IMR-90 (cell line): ENCODE measurements around the gene IL1F10.

Source experiments
- CEBPB ChIP-seq: IDR thresholded peaks from 2 replicates; pipeline ENCODE4 v1.6.1; 2012; ENCODE audit warnings: low read depth, low read length, improper control_type of control experiment
- FOS ChIP-seq: fragments of 150-350 bp; IDR thresholded peaks from 2 replicates; pipeline ENCODE4 v1.6.1; 2016; ENCODE audit warnings: low read depth, low read length
- MAZ ChIP-seq: IDR thresholded peaks from 2 replicates; pipeline ENCODE4 v1.6.1; 2012; ENCODE audit warnings: low read depth, mild to moderate bottlenecking, low read length, improper control_type of control experiment, moderate library complexity, borderline replicate concordance
- NFE2L2 ChIP-seq: fragments of 150-350 bp; IDR thresholded peaks from 2 replicates; pipeline ENCODE4 v1.6.1; 2016; ENCODE audit warnings: low read depth, mild to moderate bottlenecking, low read length
- POLR2A ChIP-seq: IDR thresholded peaks from 2 replicates; pipeline ENCODE4 v1.6.1; 2012; ENCODE audit warnings: mild to moderate bottlenecking, low read depth, low read length
- RAD21 ChIP-seq: IDR thresholded peaks from 2 replicates; pipeline ENCODE4 v1.6.1; 2012; ENCODE audit warnings: low read length, improper control_type of control experiment
- RCOR1 ChIP-seq: IDR thresholded peaks from 2 replicates; pipeline ENCODE4 v1.6.1; 2012; ENCODE audit warnings: mild to moderate bottlenecking, low read length, improper control_type of control experiment; ENCODE audit not compliant: insufficient replicate concordance
- RFX5 ChIP-seq: IDR thresholded peaks from 2 replicates; pipeline ENCODE4 v1.8.0; 2012; ENCODE audit warnings: low read depth, mild to moderate bottlenecking, low read length, moderate library complexity
- SMC3 ChIP-seq: fragments of 150-350 bp; IDR thresholded peaks from 2 replicates; pipeline ENCODE4 v1.6.1; 2016; ENCODE audit warnings: low read depth, mild to moderate bottlenecking, antibody characterized with exemption, low read length, moderate library complexity
- USF2 ChIP-seq: fragments of 150-350 bp; IDR thresholded peaks from 2 replicates; pipeline ENCODE4 v1.6.1; 2017; ENCODE audit warnings: mild to moderate bottlenecking, antibody characterized with exemption, low read length, low read depth
- TF ChIP-seq, protein P1 (sequence below): conservative IDR thresholded peaks from 2 replicates; pipeline ENCODE4 v1.5.1; 2012; ENCODE audit warnings: mild to moderate bottlenecking, low read depth, low read length, improper control_type of control experiment

DNA sequence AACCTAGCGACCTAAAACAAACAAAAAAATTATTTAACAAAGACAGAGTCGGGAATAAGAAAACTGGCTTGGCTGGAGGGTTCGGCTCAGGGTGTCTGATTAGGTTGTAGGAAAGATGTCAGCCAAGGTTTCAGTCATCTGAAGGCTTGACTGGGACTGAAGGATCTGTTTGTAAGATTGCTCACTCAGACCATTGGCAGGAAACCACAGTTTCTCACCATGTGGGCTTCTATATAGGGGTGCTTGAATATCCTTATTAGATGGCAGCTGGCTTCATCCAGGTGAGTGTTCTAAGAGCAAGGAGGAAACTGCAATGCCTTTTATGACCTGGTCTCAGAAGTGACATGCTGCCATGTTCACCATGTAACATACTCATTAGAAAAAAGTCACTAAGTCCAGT is 14.1 kb upstream of the IL1F10 start:
- TF ChIP-seq, protein P1, sequence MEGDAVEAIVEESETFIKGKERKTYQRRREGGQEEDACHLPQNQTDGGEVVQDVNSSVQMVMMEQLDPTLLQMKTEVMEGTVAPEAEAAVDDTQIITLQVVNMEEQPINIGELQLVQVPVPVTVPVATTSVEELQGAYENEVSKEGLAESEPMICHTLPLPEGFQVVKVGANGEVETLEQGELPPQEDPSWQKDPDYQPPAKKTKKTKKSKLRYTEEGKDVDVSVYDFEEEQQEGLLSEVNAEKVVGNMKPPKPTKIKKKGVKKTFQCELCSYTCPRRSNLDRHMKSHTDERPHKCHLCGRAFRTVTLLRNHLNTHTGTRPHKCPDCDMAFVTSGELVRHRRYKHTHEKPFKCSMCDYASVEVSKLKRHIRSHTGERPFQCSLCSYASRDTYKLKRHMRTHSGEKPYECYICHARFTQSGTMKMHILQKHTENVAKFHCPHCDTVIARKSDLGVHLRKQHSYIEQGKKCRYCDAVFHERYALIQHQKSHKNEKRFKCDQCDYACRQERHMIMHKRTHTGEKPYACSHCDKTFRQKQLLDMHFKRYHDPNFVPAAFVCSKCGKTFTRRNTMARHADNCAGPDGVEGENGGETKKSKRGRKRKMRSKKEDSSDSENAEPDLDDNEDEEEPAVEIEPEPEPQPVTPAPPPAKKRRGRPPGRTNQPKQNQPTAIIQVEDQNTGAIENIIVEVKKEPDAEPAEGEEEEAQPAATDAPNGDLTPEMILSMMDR = no peak
- TF ChIP-seq RCOR1 (no peak), NFE2L2 (no peak), SMC3 (no peak), POLR2A (no peak), RAD21 (no peak), FOS (no peak), RFX5 (no peak), MAZ (no peak), USF2 (no peak), CEBPB (no peak)
